NCI-H524 treated with DMSO at 0.1 percent for 48 hours (cell line): ENCODE measurements around the gene DGAT2.
"Not testable (repeated sequence)": the region's sequence is repeated elsewhere in the genome, so short reads cannot be mapped to it uniquely, and the experiment has no call there.

Experiments used
- DNase-seq: peaks from one replicate; lab custom pipeline; 2025; lab: John Stamatoyannopoulos, UW

DGAT2 gene

DNA sequence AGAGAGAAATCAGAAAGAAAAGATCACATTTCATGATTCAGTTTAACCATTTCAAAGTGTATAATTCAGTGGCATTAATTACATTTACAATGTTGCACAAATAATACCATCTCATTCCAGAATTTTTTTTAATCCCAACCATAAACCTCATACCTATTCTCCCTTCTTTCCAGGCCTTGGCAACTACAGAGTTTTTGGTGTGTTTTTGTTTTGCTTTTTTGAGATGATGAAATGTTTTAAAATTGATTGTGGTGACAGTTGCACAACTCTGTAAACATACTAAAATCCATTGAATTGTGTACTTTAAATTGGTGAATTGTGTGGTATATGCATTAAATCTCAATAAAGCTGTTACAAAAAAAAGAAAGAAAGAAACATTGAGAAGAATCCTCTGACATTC is 13.6 kb upstream of the DGAT2 start:
- not testable (repeated sequence) for DNase-seq

DNA sequence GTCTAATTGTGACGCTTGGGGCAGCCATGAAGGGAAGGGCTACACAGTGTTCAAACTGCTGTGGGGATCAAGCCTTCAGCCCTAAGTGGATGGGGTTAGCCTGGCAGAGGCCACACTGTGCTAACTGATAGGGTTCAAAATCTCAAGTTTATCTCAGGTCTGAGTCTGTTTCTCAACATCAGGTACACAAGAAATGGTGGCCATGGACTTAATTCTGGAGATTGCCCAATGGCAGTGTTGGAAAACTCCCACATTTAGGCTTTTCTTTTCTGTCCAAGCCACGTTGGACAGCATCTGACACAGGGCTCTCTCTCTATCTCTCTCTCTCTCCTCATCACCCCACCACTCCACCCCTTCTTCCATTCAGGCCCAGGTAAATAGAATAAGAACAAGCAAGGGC is 10.9 kb upstream of the DGAT2 start:
- no peak for DNase-seq

DNA sequence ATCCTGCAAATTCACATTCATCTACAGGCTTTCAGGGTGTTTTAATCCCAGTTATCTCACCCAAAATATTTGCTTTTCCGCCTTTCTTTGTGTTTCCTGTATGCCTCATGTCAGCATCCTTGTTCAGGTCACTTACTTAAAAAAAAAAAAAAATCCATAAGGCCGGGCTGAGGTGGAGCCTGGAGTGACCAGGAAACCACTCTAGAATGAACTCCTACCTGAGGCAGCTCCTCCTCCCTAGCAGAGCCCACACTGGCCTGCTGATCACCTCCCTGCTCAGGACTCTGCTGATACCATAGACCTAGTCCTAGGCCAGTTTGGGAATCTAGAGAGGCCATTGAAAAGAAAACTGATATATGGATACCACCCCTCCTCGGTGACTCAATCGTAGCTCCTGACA is 8.7 kb upstream of the DGAT2 start:
- DNase-seq = no peak

GRCh38 chr11:75760243-75760642 is 8.3 kb upstream of the DGAT2 start:
- DNase-seq = no peak

DNA sequence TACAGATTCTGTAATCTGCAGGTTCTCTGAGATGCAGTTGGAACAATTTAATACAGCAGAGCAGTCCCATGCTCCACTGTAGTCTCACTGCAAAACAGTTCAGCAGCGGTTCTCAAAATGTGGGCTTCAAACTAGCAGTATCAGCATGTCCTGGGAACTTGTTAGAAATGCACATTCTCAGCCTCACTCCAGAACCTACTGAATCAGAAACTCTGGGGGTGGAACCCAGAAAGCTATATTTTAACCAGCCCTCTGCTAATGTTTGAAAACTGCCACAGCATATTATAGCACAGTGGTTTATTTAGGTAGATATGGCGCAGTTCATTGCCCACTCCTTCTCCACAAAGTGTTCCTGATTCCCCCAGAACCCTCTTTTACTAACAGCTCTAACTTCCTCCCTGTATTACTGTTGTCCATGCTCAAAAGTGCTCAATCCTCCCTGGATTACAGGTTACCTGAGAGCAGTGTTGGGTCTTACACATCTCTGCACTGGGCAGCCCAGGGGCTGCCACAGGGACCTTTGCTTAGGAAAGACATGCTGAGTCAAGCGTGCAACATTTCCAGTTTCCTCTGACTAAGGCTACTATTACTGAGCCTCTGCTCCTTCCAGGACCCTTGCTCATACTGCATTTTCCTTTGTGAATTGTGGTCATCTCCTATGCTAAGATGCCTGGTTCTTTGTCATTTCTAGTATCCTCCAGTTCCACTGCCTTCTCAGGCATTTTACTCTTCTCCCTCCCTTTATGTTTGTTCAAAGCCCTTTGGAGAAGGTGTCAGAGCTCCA is 7.7 kb upstream of the DGAT2 start:
- no peak for DNase-seq

DNA sequence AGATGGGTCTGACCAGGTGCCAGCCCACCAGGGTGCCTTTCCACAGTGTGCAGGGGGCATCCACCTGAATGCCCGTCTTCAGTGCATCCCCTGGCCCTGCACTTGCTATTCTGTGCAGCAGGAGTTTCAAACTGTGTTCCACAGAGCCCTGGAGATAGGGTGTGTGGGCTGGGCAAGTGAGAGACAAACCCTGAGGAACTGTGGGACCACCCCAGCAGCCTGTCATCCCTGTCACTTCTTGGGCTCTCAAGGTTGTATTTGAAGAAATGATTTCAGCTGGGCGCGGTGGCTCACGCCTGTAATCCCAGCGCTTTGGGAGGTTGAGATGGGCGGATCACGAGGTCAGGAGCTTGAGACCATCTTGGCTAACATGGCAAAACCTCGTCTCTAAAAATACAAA is 6.4 kb upstream of the DGAT2 start:
- no peak for DNase-seq

GRCh38 chr11:75762885-75763284 is 5.7 kb upstream of the DGAT2 start:
- DNase-seq = no peak

DNA sequence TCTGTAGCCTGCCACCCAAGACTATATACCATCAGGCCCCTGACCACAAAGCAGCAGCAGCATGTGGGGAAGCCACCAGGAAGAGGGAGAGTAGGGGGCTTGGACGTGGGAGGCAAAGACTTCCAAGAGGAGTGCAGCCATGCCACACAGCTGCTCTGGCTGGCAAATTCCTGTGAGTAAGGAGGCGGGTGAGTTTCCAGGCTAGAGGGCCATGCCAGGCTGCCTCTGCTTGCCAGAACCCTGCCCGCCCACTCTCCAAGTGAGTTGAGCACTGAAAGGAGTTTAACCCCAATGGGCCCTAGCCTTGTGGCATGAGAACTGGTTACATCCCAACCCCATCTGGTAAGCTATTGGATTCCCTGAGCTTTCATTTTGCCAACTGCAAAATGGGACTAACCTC is 4.7 kb upstream of the DGAT2 start:
- DNase-seq = no peak

GRCh38 chr11:75765116-75765515 is 3.5 kb upstream of the DGAT2 start:
- DNase-seq = no peak

GRCh38 chr11:75766443-75767227 is 1.9 kb upstream of the DGAT2 start:
- DNase-seq = no peak

GRCh38 chr11:75767228-75767572 is 1.4 kb upstream of the DGAT2 start:
- DNase-seq = no peak

- DNase-seq = no peak
Measured at GRCh38 chr11:75767793-75768111, 826 bp upstream of the DGAT2 start.

DNA sequence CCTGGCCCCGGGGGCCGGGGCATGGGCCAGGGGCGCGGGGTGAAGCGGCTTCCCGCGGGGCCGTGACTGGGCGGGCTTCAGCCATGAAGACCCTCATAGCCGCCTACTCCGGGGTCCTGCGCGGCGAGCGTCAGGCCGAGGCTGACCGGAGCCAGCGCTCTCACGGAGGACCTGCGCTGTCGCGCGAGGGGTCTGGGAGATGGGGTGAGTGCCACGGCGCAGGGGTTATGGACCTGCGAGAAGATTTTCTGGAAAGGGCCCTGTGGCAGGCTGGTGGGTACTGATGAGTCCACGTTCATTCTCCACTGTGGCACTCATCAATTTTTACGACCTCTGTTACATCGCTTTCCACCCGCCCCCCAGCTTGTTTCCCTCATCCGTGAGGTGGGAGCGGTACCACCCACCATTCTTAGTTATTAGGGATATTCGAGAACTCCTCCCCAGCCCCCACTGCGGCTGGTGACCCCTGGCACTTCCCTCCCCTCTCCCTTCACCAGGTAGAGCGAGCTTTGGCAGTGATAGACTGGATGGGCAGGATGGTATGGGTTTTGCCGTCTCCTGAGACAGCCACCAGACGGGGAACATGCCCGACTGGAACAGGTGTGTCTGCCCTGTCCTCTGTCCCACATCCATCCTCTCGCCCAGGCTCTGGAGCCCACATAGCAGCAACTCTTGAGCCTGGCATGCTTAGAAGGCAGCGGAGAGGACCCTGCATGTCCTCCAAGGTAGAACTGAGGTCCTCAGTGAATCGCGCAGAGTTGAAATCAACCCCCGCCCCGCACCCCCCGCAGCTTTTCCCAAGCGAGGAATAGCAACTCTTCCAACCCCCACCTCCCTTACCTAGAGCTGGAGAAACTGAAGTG is 562 bp downstream of the DGAT2 start:
- DNase-seq = no peak

- no peak for DNase-seq
Measured at GRCh38 chr11:75770102-75770501, 1.5 kb downstream of the DGAT2 start.

DNA sequence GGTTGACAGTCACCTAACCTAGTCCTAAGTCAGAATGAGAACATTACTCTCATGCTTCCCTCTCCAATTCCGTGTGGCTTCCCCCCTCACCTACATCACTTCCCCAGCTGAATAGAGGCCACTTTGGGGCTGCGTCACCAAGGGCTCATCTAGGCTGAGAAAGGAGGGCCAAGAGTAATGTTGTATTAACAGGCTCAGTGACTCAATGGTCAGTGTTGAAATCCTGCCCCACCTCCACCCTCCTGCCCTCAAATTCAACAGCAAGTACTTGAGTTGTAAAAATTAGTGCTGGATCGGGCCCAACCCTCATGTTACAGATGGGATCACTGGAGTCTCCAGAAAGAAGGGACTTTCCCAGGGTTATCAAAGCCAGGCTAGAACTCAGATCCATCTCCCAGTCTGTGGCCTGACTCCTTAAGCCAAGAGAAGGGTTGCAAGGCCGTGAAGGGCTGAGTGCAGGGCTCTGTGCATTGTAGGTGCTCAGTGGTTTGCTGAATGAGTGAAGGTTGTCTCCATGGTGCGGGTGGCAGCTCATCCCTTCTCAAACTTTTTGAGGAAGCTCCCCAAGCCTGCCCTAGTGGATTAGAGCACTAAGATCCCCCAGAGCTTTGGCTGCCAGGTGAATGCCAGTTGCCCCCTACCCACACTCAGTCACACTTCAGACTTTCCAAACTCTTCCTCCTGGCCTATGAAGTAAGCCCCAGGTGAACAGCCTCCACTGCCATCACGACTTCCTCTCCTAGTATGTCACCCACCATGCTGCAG is 3.2 kb downstream of the DGAT2 start:
- no peak for DNase-seq

DNA sequence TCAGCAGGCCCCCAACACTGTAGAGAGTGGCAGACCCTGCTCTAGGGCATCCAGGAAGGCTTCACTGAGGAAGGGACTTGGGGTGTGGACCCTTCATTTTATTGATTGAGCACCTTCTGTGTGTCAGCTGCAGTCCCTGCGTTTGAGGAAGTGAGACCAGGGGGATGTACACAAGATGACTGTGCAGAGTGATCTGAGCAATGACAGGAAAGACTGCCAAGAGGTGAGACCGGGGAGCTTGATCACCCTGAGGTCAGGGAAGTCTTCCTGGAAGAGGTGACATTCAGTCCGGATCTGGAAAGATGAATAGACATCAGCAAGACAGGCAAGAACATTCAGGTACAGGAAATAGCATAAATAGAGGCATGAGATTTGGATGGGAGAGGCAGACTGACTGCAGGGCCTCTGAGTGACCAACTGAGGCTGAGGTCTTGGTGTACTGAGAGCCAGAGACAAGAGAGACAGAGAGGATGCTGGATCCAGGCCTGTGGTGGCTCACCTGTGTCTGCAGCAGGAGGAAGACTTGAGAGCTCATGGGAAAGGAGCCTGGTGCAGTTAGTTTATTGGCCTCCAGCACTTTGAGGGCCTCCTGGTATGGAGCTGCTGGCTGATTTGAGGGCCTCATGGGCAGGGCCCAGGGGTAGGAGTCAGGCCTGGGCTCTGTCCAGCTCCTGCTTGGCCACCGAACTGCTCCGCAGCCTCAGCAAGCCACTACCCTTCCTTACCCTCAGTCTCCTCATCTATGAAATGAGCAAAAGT is 5.2 kb downstream of the DGAT2 start:
- no peak for DNase-seq

- DNase-seq = no peak
Measured at GRCh38 chr11:75775056-75775455, 6.5 kb downstream of the DGAT2 start.

DNA sequence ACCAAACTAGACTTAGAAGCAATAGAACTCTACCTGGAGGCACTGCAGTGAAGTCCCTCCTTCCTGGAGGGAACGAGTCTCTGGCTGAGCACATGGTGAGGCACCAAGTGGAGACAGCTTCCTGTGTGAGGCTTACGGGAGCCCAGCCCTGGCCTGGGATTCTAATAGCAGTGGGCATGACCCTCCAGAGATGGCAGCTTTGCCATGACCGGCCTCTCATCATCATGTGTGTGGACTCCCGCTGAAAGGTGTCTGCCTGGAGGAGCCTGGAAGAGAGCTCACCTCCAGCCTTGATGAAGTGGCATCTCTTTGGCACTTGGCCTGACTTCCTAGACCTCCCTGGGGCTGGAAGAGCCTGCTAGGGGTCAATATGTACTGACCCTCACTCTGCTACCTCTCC is 8.0 kb downstream of the DGAT2 start:
- no peak for DNase-seq

GRCh38 chr11:75777461-75778110 is 9.0 kb downstream of the DGAT2 start:
- DNase-seq = no peak

DNA sequence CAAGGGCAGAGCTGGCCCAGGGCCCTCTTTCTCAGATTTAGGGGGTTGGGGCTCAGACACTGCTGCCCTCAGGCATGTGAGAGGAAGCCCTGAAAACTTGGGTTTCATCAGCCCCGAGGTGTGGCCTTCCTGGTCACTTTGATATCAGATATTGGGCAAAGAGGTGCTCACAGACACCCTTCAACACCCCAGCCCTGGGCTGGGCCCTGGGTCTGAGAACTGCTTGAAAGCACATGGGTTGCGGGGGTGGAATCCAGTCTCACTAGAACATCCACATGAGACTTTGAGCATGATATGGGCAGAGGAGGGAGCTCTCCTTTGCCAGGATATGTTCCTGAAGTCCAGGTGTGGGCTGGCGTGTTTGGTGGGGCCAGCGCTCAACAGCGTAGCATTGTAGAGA is 10.4 kb downstream of the DGAT2 start:
- DNase-seq = no peak

DNA sequence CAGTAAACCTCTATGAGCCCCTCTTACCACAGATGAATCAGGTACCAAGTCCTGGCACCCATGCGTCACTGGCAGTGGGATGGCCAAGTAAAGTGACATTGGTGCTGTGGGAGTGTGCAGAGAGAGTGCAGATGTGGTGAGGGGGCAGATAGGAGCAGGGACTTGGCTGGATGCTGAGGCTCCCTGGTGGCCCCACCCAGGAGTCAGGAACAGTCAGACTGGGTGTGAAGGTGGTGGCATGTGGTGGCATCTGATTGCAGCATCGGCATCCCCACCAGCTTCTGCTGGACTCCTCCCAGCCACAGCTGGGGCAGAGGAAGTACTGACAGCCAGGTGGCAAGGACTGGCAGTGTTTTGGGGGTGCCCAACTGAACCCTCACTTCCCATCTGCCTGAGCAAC is 11.4 kb downstream of the DGAT2 start:
- DNase-seq = no peak
